HCT116 (cell line): ENCODE data around the gene FADS6. TPM values are rescaled to one million over a fixed set of nuclear protein-coding genes. Genes with fewer than 3 reads are reported as not detected.
"Not testable (repeated sequence)": the region's sequence is repeated elsewhere in the genome, so short reads cannot be mapped to it uniquely, and the experiment has no call there.

ENCODE experiments used
- ATAC-seq: fragments of 200-7000 bp; cut with Tn5 transposase; 2 replicates; pipeline ENCODE4 v1.9.1; 2020; ENCODE audit warnings: mild to moderate bottlenecking, moderate library complexity
- BruUV-seq: library from RNA; stranded (reverse); fragments of 400-500 nt; replicated peaks from 2 replicates; lab custom pipeline; 2021; lab: Mats Ljungman, UMichigan
- CTCF ChIA-PET: fragments of 300-600 bp; sonication (Branson Sonifier 250); formaldehyde crosslinking; loops from one replicate; lab custom pipeline; 2021; ENCODE audit warnings: antibody characterized with exemption; lab: Charles Lee
- POLR2A ChIA-PET: fragments of 300-600, 350-600 bp; sonication (Branson Sonifier 250); formaldehyde crosslinking; loops from one replicate; lab custom pipeline; 2021; ENCODE audit warnings: antibody characterized with exemption; lab: Charles Lee
- RAD21 ChIA-PET, 2 experiments: fragments of 300-600 bp; sonication (Branson Sonifier 250); formaldehyde crosslinking; loops; one replicate each; lab custom pipeline; 2023; ENCODE audit warnings: low total read pairs in 2 of 2; ENCODE audit not compliant: uncharacterized antibody in 2 of 2, unreplicated experiment in 2 of 2, low non-redundant PET in 1 of 2; lab: Charles Lee
- DNase-seq: peaks from one replicate; pipeline ENCODE4 v3.0.0-alpha.2; 2010; ENCODE audit warnings: low read depth, low spot score
- H2AFZ ChIP-seq: fragments of 200-600 bp; shearing (Covaris generic), sonication (generic); 2 replicates; pipeline ENCODE4 v1.6.1; 2017; ENCODE audit warnings: low read depth, mixed run types, mixed read lengths, antibody characterized with exemption, low read length; ENCODE audit not compliant: poor library complexity, severe bottlenecking
- H3K27ac ChIP-seq: 2 replicates; pipeline ENCODE4 v1.5.1; 2012; ENCODE audit warnings: low read depth, low read length
- H3K27me3 ChIP-seq: fragments of 200-600 bp; sonication (generic); 2 replicates; pipeline ENCODE4 v1.6.1; 2016; ENCODE audit warnings: mixed run types, low read length, mixed read lengths; ENCODE audit not compliant: insufficient read depth
- H3K36me3 ChIP-seq, 2 experiments: fragments of 200-500 bp in 1 of 2; fragments of 200-600 bp in 1 of 2; sonication (Bioruptor generic) in 1 of 2; sonication (generic) in 1 of 2; 2 replicates each; pipeline versions ENCODE4 v1.5.1 to v1.6.1; 2014 to 2016; ENCODE audit warnings: low read length in 2 of 2, inconsistent platforms in 1 of 2, mixed read lengths in 1 of 2, mixed run types in 1 of 2; ENCODE audit not compliant: insufficient read depth in 2 of 2, control insufficient read depth in 1 of 2
- H3K4me1 ChIP-seq, 2 experiments: fragments of 200-600 bp in 1 of 2; sonication (generic) in 1 of 2; 2 replicates each; pipeline versions ENCODE4 v1.5.1 to v1.6.1; 2012 to 2017; ENCODE audit warnings: low read length in 2 of 2, inconsistent platforms in 1 of 2, mild to moderate bottlenecking in 1 of 2, mixed read lengths in 1 of 2, mixed run types in 1 of 2, moderate library complexity in 1 of 2; ENCODE audit not compliant: insufficient read depth in 2 of 2, control insufficient read depth in 1 of 2
- H3K4me2 ChIP-seq: fragments of 200-600 bp; sonication (generic); 2 replicates; pipeline ENCODE4 v1.6.1; 2017; ENCODE audit warnings: mixed run types, low read length, mixed read lengths
- H3K4me3 ChIP-seq, 2 experiments: fragments of 200-600 bp in 1 of 2; sonication (generic) in 1 of 2; replicated peaks in 1 of 2; 2 replicates each; pipeline ENCODE4 v1.5.1; 2011 to 2016; ENCODE audit warnings: low read length in 2 of 2, control low read depth in 1 of 2, low read depth in 1 of 2, mild to moderate bottlenecking in 1 of 2, mixed read lengths in 1 of 2, mixed run types in 1 of 2
- H3K79me2 ChIP-seq: fragments of 200-600 bp; sonication (generic); 2 replicates; pipeline ENCODE4 v1.6.1; 2017; ENCODE audit warnings: mild to moderate bottlenecking, mixed run types, low read length, moderate library complexity, mixed read lengths; ENCODE audit not compliant: insufficient read depth
- H3K9ac ChIP-seq: fragments of 200-600 bp; sonication (generic); 2 replicates; pipeline ENCODE4 v1.6.1; 2016; ENCODE audit warnings: low read length, mixed read lengths
- H3K9me2 ChIP-seq: fragments of 200-600 bp; sonication (generic), shearing (Covaris generic); 2 replicates; pipeline ENCODE4 v1.6.1; 2017; ENCODE audit warnings: mixed run types, mild to moderate bottlenecking, moderate library complexity; ENCODE audit not compliant: insufficient read depth
- H3K9me3 ChIP-seq, 2 experiments: fragments of 200-500 bp in 1 of 2; fragments of 200-600 bp in 1 of 2; sonication (Bioruptor generic) in 1 of 2; sonication (generic) in 1 of 2; 2 replicates each; pipeline ENCODE4 v1.6.1; 2014 to 2017; ENCODE audit warnings: low read length in 2 of 2, mixed read lengths in 2 of 2, inconsistent platforms in 1 of 2, low read depth in 1 of 2, mild to moderate bottlenecking in 1 of 2, mixed run types in 1 of 2, moderate library complexity in 1 of 2; ENCODE audit not compliant: control insufficient read depth in 1 of 2, insufficient read depth in 1 of 2
- H4K20me1 ChIP-seq: fragments of 200-600 bp; sonication (generic), shearing (Covaris generic); 2 replicates; pipeline ENCODE4 v1.6.1; 2017; ENCODE audit warnings: mixed run types, mild to moderate bottlenecking, moderate library complexity; ENCODE audit not compliant: insufficient read depth
- JUND ChIP-seq: IDR thresholded peaks from 2 replicates; pipeline ENCODE4 v1.6.1; 2012
- YY1 ChIP-seq: IDR thresholded peaks from 2 replicates; pipeline ENCODE4 v1.6.1; 2011; ENCODE audit warnings: low read length, low read depth, moderate library complexity, mild to moderate bottlenecking; ENCODE audit not compliant: insufficient replicate concordance; ENCODE audit errors: extremely low read depth
- ZBTB33 ChIP-seq: IDR thresholded peaks from 2 replicates; pipeline ENCODE4 v1.6.1; 2011; ENCODE audit warnings: mild to moderate bottlenecking, low read length, moderate library complexity; ENCODE audit not compliant: insufficient replicate concordance; ENCODE audit errors: extremely low read depth
- intact Hi-C: fragments of 100-400 bp; cut with micrococcal nuclease; formaldehyde crosslinking; loops from 2 replicates; pipeline ENCODE4 v1.10.0; 2022
- total RNA-seq: library from RNA; stranded (reverse); gene quantifications from one replicate; pipeline ENCODE4 v1.2.1, GENCODE V29; 2021; ENCODE audit not compliant: unreplicated experiment

FADS6 gene
- total RNA-seq, 1 experiment from 2014 or later, result not detected

GRCh38 chr17:74870028-74870427 lies 23.4 kb downstream of the FADS6 start:
- H3K4me3 ChIP-seq, H3K27me3 ChIP-seq, H2AFZ ChIP-seq, RAD21 ChIA-PET, H3K4me2 ChIP-seq, H3K27ac ChIP-seq, BruUV-seq, DNase-seq, H4K20me1 ChIP-seq, H3K9me2 ChIP-seq, H3K9me3 ChIP-seq, ATAC-seq, H3K9ac ChIP-seq, H3K36me3 ChIP-seq: not testable (repeated sequence)
- Histone ChIP-seq H3K79me2 (peaks cover 12% of the 10 kb centered on the region), H3K4me1 (peaks cover 9 to 32% of the 10 kb centered on the region in 2 experiments)
- ChIA-PET POLR2A (interaction anchor here (1.4 to 1.9 kb wide), 2 partner anchors 17 to 26 kb away, joined by 3 to 4 read pairs; no protein-coding TSS in a partner anchor), CTCF (interaction anchor here (1.7 kb wide), 1 partner anchor 8 kb away, joined by 4 read pairs; no protein-coding TSS in a partner anchor)
- intact Hi-C loops, result loop anchor here (5.0 kb wide), 3 partner anchors 87 to 162 kb away; partner anchors contain the start of gene NAT9

- H3K79me2 ChIP-seq, result peaks cover 12% of the 10 kb centered on the region
- intact Hi-C loops, result no loop called here
- no peaks in the 10 kb centered on the region for H4K20me1 ChIP-seq
- no peak overlapping the region for H2AFZ ChIP-seq
- H3K27ac ChIP-seq, result no peak overlapping the region
- ChIA-PET CTCF (no interaction called here), POLR2A (interaction anchor here (1.9 kb wide), 1 partner anchor 16 kb away, joined by 4 read pairs; no protein-coding TSS in a partner anchor), RAD21 (interaction anchor here in 1 of 2 experiments (0.7 kb wide), 1 partner anchor 418 kb away, joined by 3 read pairs; no protein-coding TSS in a partner anchor)
- H3K27me3 ChIP-seq, result no peaks in the 10 kb centered on the region
- BruUV-seq, result no TSS peak
- no peak for DNase-seq
- TF ChIP-seq JUND (no peak), ZBTB33 (no peak), YY1 (no peak)
- H3K9me3 ChIP-seq, result no peaks in the 10 kb centered on the region
- H3K9me2 ChIP-seq, result no peaks in the 10 kb centered on the region
- no peak for ATAC-seq
- H3K4me3 ChIP-seq, result no peak overlapping the region
- peaks cover 4% of the 10 kb centered on the region in 2 experiments; a peak in 3 of 4 replicates for H3K36me3 ChIP-seq
- H3K4me2 ChIP-seq, result no peak overlapping the region
- no peak overlapping the region for H3K9ac ChIP-seq
- peaks cover 4 to 26% of the 10 kb centered on the region in 2 experiments; a peak in 3 of 4 replicates for H3K4me1 ChIP-seq
Measured at GRCh38 chr17:74868908-74869255, 24.6 kb downstream of the FADS6 start.
